HEK293T (cell line): Measurements from ENCODE around the gene EIF3D.

Experiments
- CTCF ChIA-PET: fragments of 350-600 bp; formaldehyde crosslinking; extraction: SDS; loops from one replicate; lab custom pipeline; 2021; ENCODE audit warnings: antibody characterized with exemption, inconsistent platforms; lab: Yijun Ruan, JAX
- POLR2A ChIA-PET: fragments of 350-600 bp; formaldehyde crosslinking; extraction: SDS; loops from one replicate; lab custom pipeline; 2020; ENCODE audit warnings: antibody characterized with exemption, inconsistent platforms; lab: Yijun Ruan, JAX
- DNase-seq: peaks from one replicate; pipeline ENCODE4 v3.0.0; 2012; ENCODE audit warnings: mixed read lengths; ENCODE audit errors: extremely low spot score
- ARNT ChIP-seq: fragments of 450-650 bp; IDR thresholded peaks from 2 replicates; pipeline ENCODE4 v1.6.1; 2017; ENCODE audit warnings: mild to moderate bottlenecking
- BHLHE40 ChIP-seq: fragments of 450-650 bp; IDR thresholded peaks from 2 replicates; pipeline ENCODE4 v1.6.1; 2016; ENCODE audit warnings: mild to moderate bottlenecking, moderate library complexity, borderline replicate concordance
- CTBP1 ChIP-seq: fragments of 450-650 bp; IDR thresholded peaks from 2 replicates; pipeline ENCODE4 v1.6.1; 2016; ENCODE audit warnings: borderline replicate concordance
- ELF4 ChIP-seq: fragments of 450-650 bp; IDR thresholded peaks from 2 replicates; pipeline ENCODE4 v1.6.1; 2017; ENCODE audit warnings: antibody characterized with exemption
- FOXA1 ChIP-seq: fragments of 450-650 bp; IDR thresholded peaks from 2 replicates; pipeline ENCODE4 v1.6.1; 2016; ENCODE audit warnings: mild to moderate bottlenecking
- FOXK2 ChIP-seq: fragments of 450-650 bp; IDR thresholded peaks from 2 replicates; pipeline ENCODE4 v1.6.1; 2016; ENCODE audit warnings: mild to moderate bottlenecking
- FOXM1 ChIP-seq: fragments of 450-650 bp; IDR thresholded peaks from 2 replicates; pipeline ENCODE4 v1.6.1; 2017; ENCODE audit warnings: mild to moderate bottlenecking, borderline replicate concordance
- HDGF ChIP-seq: fragments of 450-650 bp; IDR thresholded peaks from 2 replicates; pipeline ENCODE4 v1.6.1; 2017; ENCODE audit warnings: antibody characterized with exemption, borderline replicate concordance
- L3MBTL2 ChIP-seq: fragments of 450-650 bp; conservative IDR thresholded peaks from 2 replicates; pipeline ENCODE4 v1.6.1; 2016; ENCODE audit warnings: mild to moderate bottlenecking
- LEF1 ChIP-seq: fragments of 450-650 bp; IDR thresholded peaks from 2 replicates; pipeline ENCODE4 v1.6.1; 2017; ENCODE audit warnings: mild to moderate bottlenecking, borderline replicate concordance
- NFRKB ChIP-seq: fragments of 450-650 bp; IDR thresholded peaks from 2 replicates; pipeline ENCODE4 v1.6.1; 2016; ENCODE audit warnings: mild to moderate bottlenecking, moderate library complexity
- PKNOX1 ChIP-seq: fragments of 450-650 bp; IDR thresholded peaks from 2 replicates; pipeline ENCODE4 v1.6.1; 2016
- SP1 ChIP-seq: fragments of 450-650 bp; IDR thresholded peaks from 2 replicates; pipeline ENCODE4 v1.6.1; 2017
- SUZ12 ChIP-seq: fragments of 450-650 bp; IDR thresholded peaks from 2 replicates; pipeline ENCODE4 v1.6.1; 2016; ENCODE audit warnings: mild to moderate bottlenecking
- TARDBP ChIP-seq: fragments of 450-650 bp; IDR thresholded peaks from 2 replicates; pipeline ENCODE4 v1.6.1; 2016
- ZNF384 ChIP-seq: fragments of 450-650 bp; IDR thresholded peaks from 2 replicates; pipeline ENCODE4 v1.6.1; 2016

EIF3D gene, protein sequence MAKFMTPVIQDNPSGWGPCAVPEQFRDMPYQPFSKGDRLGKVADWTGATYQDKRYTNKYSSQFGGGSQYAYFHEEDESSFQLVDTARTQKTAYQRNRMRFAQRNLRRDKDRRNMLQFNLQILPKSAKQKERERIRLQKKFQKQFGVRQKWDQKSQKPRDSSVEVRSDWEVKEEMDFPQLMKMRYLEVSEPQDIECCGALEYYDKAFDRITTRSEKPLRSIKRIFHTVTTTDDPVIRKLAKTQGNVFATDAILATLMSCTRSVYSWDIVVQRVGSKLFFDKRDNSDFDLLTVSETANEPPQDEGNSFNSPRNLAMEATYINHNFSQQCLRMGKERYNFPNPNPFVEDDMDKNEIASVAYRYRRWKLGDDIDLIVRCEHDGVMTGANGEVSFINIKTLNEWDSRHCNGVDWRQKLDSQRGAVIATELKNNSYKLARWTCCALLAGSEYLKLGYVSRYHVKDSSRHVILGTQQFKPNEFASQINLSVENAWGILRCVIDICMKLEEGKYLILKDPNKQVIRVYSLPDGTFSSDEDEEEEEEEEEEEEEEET

GRCh38 chr22:36528795-36529751, at the start of gene EIF3D:
Gene EIF3D, minus strand, starts transcription at chr22:36529166. Its CDS starts 3,045 bp downstream, at chr22:36526121.
- TF ChIP-seq CTBP1 = no peak
- no peak; the same call in 1 of the 2 replicates for TF ChIP-seq FOXM1
- TF ChIP-seq FOXK2 = peak; percentile 94
- TF ChIP-seq FOXA1 = no peak
- no peak for TF ChIP-seq SP1
- TF ChIP-seq TARDBP = no peak
- TF ChIP-seq ARNT = peak; percentile 80
- TF ChIP-seq ZNF384 = no peak
- TF ChIP-seq BHLHE40 = no peak
- TF ChIP-seq PKNOX1 = peak; percentile 96
- peak; percentile 89 for TF ChIP-seq L3MBTL2
- peak; percentile 92 for TF ChIP-seq ELF4
- no peak for TF ChIP-seq LEF1
- TF ChIP-seq SUZ12 = no peak
- TF ChIP-seq HDGF = 0 out of 2 replicates have a peak, but pooled peaks have one; percentile 64
- CTCF ChIA-PET = interaction anchor here (0.6 to 1.6 kb wide), 5 partner anchors 18 to 737 kb away, joined by 3 to 7 read pairs (median 3); partner anchors contain the start of gene IFT27
- POLR2A ChIA-PET = interaction anchor here (0.8 to 3.4 kb wide), 19 partner anchors 8 to 258 kb away, joined by 3 to 30 read pairs (median 6); partner anchors contain the start of genes FOXRED2, IFT27 and TXN2
- peak; percentile 97 for DNase-seq

DNA sequence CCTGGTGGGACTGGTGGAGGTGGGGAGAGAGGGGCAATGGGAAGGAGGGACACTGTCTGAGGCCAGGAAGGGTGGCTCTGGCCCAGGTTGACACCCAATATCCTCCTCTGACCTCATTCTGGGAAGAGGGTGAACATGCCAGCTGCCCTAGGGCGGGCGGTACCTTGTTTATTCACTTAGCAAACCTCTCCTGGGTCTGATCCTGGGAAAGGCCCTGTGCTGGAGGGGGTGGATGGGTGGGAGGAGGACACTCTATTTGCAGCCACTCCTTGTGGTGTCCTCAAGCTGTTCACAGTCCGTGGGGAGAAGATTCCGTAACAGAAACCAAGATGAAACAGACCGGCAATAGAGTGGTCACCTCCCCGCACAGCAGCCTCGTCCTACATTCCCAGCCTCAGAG, 49.7 kb upstream of the EIF3D start:
- ChIA-PET POLR2A (no interaction called here), CTCF (no interaction called here)
- DNase-seq = no peak
- TF ChIP-seq SP1 = no peak
- no peak for TF ChIP-seq PKNOX1
- TF ChIP-seq FOXM1 = no peak
- TF ChIP-seq BHLHE40 = no peak
- no peak for TF ChIP-seq TARDBP
- TF ChIP-seq ARNT = no peak
- TF ChIP-seq CTBP1 = no peak
- no peak for TF ChIP-seq SUZ12
- no peak for TF ChIP-seq HDGF
- TF ChIP-seq FOXA1 = no peak
- no peak for TF ChIP-seq LEF1

DNA sequence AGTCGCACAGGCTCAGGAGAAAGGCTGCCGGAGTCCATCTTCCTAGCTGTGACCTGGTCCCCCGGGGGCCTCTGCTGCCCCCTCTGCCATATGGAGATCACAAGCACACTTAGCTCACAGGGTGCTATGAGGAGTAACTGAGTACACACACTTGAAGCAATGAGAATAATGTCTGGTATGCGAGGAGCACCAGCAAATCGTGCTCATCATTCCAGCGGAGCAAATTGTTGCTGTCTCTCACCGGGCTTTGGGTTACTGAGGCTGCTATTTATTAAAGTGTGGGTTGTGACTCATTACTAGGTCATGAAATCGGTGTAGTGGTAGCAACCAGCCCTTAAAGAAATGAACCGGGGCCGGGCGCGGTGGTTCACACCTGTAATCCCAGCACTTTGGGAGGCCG, 48.1 kb upstream of the EIF3D start:
- no peak for DNase-seq
- POLR2A ChIA-PET = no interaction called here
- CTCF ChIA-PET = no interaction called here

GRCh38 chr22:36574728-36575127, 45.8 kb upstream of the EIF3D start:
- DNase-seq = no peak
- TF ChIP-seq FOXM1 (no peak), FOXK2 (no peak), L3MBTL2 (no peak), PKNOX1 (no peak), NFRKB (no peak), LEF1 (no peak), HDGF (no peak), CTBP1 (no peak), ARNT (no peak), SUZ12 (no peak), SP1 (no peak)
- ChIA-PET POLR2A (no interaction called here), CTCF (no interaction called here)

More for the DNA sequence above, 48.1 kb upstream of the EIF3D start:
- TF ChIP-seq L3MBTL2 (no peak), SUZ12 (no peak), FOXA1 (no peak), ZNF384 (no peak), PKNOX1 (no peak), NFRKB (no peak)
